CD4-positive, alpha-beta T cell (primary cell): Measurements from ENCODE around the gene TMEM52. TPM values are rescaled to one million over a fixed set of nuclear protein-coding genes. Genes with fewer than 3 reads are reported as not detected.

Experiments used
- ATAC-seq: fragments of 200-7000 bp; cut with Tn5 transposase; one replicate; pipeline ENCODE4 v1.10.0; 2022; ENCODE audit warnings: mild to moderate bottlenecking; ENCODE audit not compliant: poor library complexity
- CTCF ChIA-PET: fragments of 350-600 bp; sonication (Branson Sonifier 250); formaldehyde crosslinking; loops from one replicate; lab custom pipeline; 2021; ENCODE audit warnings: antibody characterized with exemption, inconsistent platforms; lab: Charles Lee
- POLR2A ChIA-PET: fragments of 350-600 bp; sonication (Branson Sonifier 250); formaldehyde crosslinking; loops from one replicate; lab custom pipeline; 2021; ENCODE audit warnings: antibody characterized with exemption, inconsistent platforms; lab: Charles Lee
- DNase-seq, 14 experiments: peaks; one replicate each; pipeline ENCODE4 v3.0.0-alpha.2; 2013 to 2020; ENCODE audit warnings: mixed read lengths in 2 of 14
- H3K27ac ChIP-seq, 2 donors: one replicate each; pipeline versions ENCODE4 v1.5.1 to v1.7.0; 2013; ENCODE audit warnings: low read length in 2 of 2, low read depth in 1 of 2, mild to moderate bottlenecking in 1 of 2
- H3K27me3 ChIP-seq, 2 experiments: 1 replicate in 1 of 2; 2 replicates in 1 of 2; pipeline versions ENCODE4 v1.6.1 to v1.7.0; 2013; ENCODE audit warnings: low read length in 2 of 2, control low read depth in 1 of 2, mild to moderate bottlenecking in 1 of 2, moderate library complexity in 1 of 2; ENCODE audit not compliant: insufficient read depth in 2 of 2, control insufficient read depth in 1 of 2
- H3K36me3 ChIP-seq: one replicate; pipeline ENCODE4 v1.6.1; 2013; ENCODE audit warnings: low read length, control low read depth; ENCODE audit not compliant: insufficient read depth
- H3K4me1 ChIP-seq: one replicate; pipeline ENCODE4 v1.6.1; 2013; ENCODE audit warnings: low read length, control low read depth; ENCODE audit not compliant: insufficient read depth
- H3K4me3 ChIP-seq: one replicate; pipeline ENCODE4 v1.5.1; 2013; ENCODE audit warnings: mild to moderate bottlenecking, low read length, moderate library complexity
- H3K9me3 ChIP-seq, 2 experiments: 1 replicate in 1 of 2; 2 replicates in 1 of 2; pipeline versions ENCODE4 v1.6.1 to v1.7.0; 2013; ENCODE audit warnings: low read length in 2 of 2, mild to moderate bottlenecking in 2 of 2, control low read depth in 1 of 2, moderate library complexity in 1 of 2; ENCODE audit not compliant: control insufficient read depth in 1 of 2, insufficient read depth in 1 of 2
- H3K27ac Mint-ChIP-seq: one replicate; pipeline ENCODE4 v1.8.0; 2020; ENCODE audit warnings: mixed read lengths
- H3K27me3 Mint-ChIP-seq: one replicate; pipeline ENCODE4 v1.8.0; 2021; ENCODE audit warnings: mixed read lengths
- H3K36me3 Mint-ChIP-seq: one replicate; pipeline ENCODE4 v1.8.0; 2021; ENCODE audit warnings: low read depth, mixed read lengths
- H3K4me1 Mint-ChIP-seq: one replicate; pipeline ENCODE4 v1.8.0; 2021; ENCODE audit warnings: low read depth, mixed read lengths
- H3K4me3 Mint-ChIP-seq: one replicate; pipeline ENCODE4 v1.8.0; 2020; ENCODE audit warnings: mild to moderate bottlenecking, mixed read lengths
- H3K9me3 Mint-ChIP-seq: one replicate; pipeline ENCODE4 v1.8.0; 2020; ENCODE audit warnings: mixed read lengths
- CTCF ChIP-seq: fragments of 200-600 bp; IDR thresholded peaks from one replicate; pipeline ENCODE4 v1.8.0; 2022; ENCODE audit warnings: antibody characterized with exemption, mild to moderate bottlenecking
- intact Hi-C, 2 experiments: fragments of 100-400 bp; cut with DNase I in 1 of 2; cut with micrococcal nuclease in 1 of 2; formaldehyde crosslinking; loops; one replicate each; pipeline versions ENCODE4 v1.15.1 to v1.9.0; 2023 to 2025; cut with DNase I, micrococcal nuclease
- total RNA-seq, 174 experiments: library from RNA in 2 of 174; stranded (reverse) in 2 of 174; gene quantifications; one replicate each; pipeline ENCODE4 v1.2.3 and lab custom pipeline; 2021 to 2026

The TMEM52 gene
- total RNA-seq, 2 experiments from 2014 or later = 0.49 to 1.9 TPM

- H3K27me3 Mint-ChIP-seq = peaks cover 33% of the 10 kb centered on the region
- ChIA-PET POLR2A (no interaction called here), CTCF (no interaction called here)
- Histone ChIP-seq H3K36me3 (no peaks in the 10 kb centered on the region), H3K9me3 (peaks cover 0 to 17% of the 10 kb centered on the region in 2 experiments), H3K4me3 (no peak overlapping the region), H3K27me3 (peaks cover 15 to 16% of the 10 kb centered on the region in 2 experiments), H3K4me1 (peaks cover 7% of the 10 kb centered on the region), H3K27ac (no peak overlapping the region)
- no peaks in the 10 kb centered on the region for H3K4me1 Mint-ChIP-seq
- TF ChIP-seq CTCF = no peak
- no peak for ATAC-seq
- H3K4me3 Mint-ChIP-seq = no peak overlapping the region
- no peaks in the 10 kb centered on the region for H3K9me3 Mint-ChIP-seq
- no peak for DNase-seq
- no peaks in the 10 kb centered on the region for H3K36me3 Mint-ChIP-seq
- H3K27ac Mint-ChIP-seq = no peak overlapping the region
- intact Hi-C loops = no loop called here
Observed at GRCh38 chr1:1957533-1957961, 38.5 kb upstream of the TMEM52 start.

GRCh38 chr1:1956586-1957532, 37.8 kb upstream of the TMEM52 start:
- H3K9me3 Mint-ChIP-seq = no peaks in the 10 kb centered on the region
- Histone ChIP-seq H3K4me3 (no peak overlapping the region), H3K4me1 (peaks cover 7% of the 10 kb centered on the region), H3K9me3 (peaks cover 0 to 17% of the 10 kb centered on the region in 2 experiments), H3K27ac (no peak overlapping the region), H3K36me3 (no peaks in the 10 kb centered on the region), H3K27me3 (peaks cover 15 to 16% of the 10 kb centered on the region in 2 experiments)
- no peak overlapping the region for H3K4me3 Mint-ChIP-seq
- intact Hi-C loops = no loop called here
- ATAC-seq (no peak), DNase-seq (no peak)
- no peaks in the 10 kb centered on the region for H3K36me3 Mint-ChIP-seq
- POLR2A ChIA-PET = no interaction called here
- CTCF ChIA-PET = no interaction called here
- TF ChIP-seq CTCF = no peak
- no peak overlapping the region for H3K27ac Mint-ChIP-seq
- H3K4me1 Mint-ChIP-seq = no peaks in the 10 kb centered on the region
- peaks cover 33% of the 10 kb centered on the region for H3K27me3 Mint-ChIP-seq

GRCh38 chr1:1956101-1956500, 37.0 kb upstream of the TMEM52 start:
- TF ChIP-seq CTCF = no peak
- ATAC-seq = no peak
- H3K4me3 Mint-ChIP-seq = no peak overlapping the region
- H3K36me3 Mint-ChIP-seq = no peaks in the 10 kb centered on the region
- no peak for DNase-seq
- Histone ChIP-seq H3K9me3 (peaks cover 0 to 17% of the 10 kb centered on the region in 2 experiments), H3K27ac (no peak overlapping the region), H3K36me3 (no peaks in the 10 kb centered on the region), H3K4me3 (no peak overlapping the region), H3K27me3 (peaks cover 14 to 15% of the 10 kb centered on the region in 2 experiments), H3K4me1 (peaks cover 7% of the 10 kb centered on the region)
- CTCF ChIA-PET = no interaction called here
- intact Hi-C loops = no loop called here
- peaks cover 33% of the 10 kb centered on the region for H3K27me3 Mint-ChIP-seq
- H3K4me1 Mint-ChIP-seq = no peaks in the 10 kb centered on the region
- POLR2A ChIA-PET = no interaction called here
- peaks cover under 1% of the 10 kb centered on the region for H3K9me3 Mint-ChIP-seq
- no peak overlapping the region for H3K27ac Mint-ChIP-seq
